Hematopoietic multipotent progenitor cell treated with erythropoietin and hydrocortisone succinate and interleukin-3 and kit ligand, for 15 days (in vitro differentiated cells): ENCODE data around the gene CYP2A13.
"Not testable (repeated sequence)": the region's sequence is repeated elsewhere in the genome, so short reads cannot be mapped to it uniquely, and the experiment has no call there.

Source experiments
- DNase-seq: peaks from one replicate; pipeline ENCODE4 v3.0.0-alpha.2; 2015; ENCODE audit warnings: low spot score

The CYP2A13 gene, protein sequence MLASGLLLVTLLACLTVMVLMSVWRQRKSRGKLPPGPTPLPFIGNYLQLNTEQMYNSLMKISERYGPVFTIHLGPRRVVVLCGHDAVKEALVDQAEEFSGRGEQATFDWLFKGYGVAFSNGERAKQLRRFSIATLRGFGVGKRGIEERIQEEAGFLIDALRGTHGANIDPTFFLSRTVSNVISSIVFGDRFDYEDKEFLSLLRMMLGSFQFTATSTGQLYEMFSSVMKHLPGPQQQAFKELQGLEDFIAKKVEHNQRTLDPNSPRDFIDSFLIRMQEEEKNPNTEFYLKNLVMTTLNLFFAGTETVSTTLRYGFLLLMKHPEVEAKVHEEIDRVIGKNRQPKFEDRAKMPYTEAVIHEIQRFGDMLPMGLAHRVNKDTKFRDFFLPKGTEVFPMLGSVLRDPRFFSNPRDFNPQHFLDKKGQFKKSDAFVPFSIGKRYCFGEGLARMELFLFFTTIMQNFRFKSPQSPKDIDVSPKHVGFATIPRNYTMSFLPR

GRCh38 chr19:41088151-41088550 lies at the start of gene CYP2A13:
TSS of gene CYP2A13 (plus strand) at chr19:41088451. CDS start at chr19:41088472, 21 bp downstream.
- DNase-seq, result no peak

DNA sequence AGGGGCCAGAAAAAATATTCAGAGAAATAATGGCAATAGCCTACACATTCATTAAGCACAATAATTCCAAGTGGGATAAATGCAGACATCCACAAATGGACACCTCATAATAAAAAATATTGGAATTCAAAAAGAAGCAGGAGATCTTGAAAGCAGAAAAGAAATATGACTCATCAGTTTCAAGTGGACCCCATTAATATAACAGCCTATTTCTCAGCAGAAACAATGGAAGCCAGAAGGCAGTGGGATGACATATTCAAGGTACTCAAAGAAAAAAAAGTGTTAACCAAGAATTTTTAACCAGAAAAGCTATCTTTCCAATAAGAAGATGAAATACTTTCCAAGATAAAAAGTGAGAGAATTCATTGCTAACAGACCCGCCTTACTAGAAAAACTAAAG lies 48.4 kb upstream of the CYP2A13 start:
- no peak for DNase-seq

- DNase-seq, result not testable (repeated sequence)
Observed at GRCh38 chr19:41045095-41045494, 43.2 kb upstream of the CYP2A13 start.

DNA sequence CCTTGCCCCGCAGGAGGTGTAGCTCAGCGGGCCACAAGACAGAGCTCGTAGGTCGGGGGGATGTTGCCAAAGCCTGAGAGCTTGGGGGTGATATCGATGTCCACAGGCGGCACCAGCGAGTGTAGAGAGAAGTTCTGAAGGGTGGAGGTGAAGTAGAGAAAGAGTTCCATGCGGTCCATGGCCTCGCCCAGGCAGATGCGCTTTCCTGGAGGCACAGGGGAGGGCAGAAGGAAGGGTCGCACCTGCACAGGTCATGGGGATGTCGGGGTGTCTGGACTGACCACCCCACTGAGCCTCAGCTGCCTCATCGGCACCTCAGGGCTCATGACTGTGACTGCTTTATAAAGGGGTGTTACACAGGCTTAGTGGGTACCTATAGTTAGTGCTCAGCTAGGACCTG lies 37.8 kb upstream of the CYP2A13 start:
- no peak for DNase-seq

DNA sequence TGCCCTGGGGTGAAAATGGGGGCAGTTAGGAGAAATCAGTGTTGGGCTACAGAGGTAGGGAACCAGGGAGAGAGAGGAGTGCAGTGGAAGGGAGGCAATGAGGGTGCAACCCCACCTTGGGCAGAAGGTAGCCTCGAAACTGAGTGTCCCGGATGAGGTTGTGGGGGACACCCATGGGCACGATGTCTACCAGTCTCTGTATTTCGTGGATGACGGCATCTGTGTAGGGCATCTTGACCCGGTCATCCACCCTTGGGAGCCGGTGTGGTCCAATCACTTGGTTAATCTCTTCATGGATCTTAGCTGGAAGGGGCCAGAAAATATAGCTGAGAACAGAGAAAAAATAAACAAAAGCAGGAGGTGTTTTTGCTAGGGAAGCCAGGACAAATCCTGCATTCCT lies 36.1 kb upstream of the CYP2A13 start:
- not testable (repeated sequence) for DNase-seq

- DNase-seq, result not testable (repeated sequence)
Observed at GRCh38 chr19:41053331-41053730, 34.9 kb upstream of the CYP2A13 start.

GRCh38 chr19:41064974-41065569 lies 23.2 kb upstream of the CYP2A13 start:
- DNase-seq, result no peak

DNA sequence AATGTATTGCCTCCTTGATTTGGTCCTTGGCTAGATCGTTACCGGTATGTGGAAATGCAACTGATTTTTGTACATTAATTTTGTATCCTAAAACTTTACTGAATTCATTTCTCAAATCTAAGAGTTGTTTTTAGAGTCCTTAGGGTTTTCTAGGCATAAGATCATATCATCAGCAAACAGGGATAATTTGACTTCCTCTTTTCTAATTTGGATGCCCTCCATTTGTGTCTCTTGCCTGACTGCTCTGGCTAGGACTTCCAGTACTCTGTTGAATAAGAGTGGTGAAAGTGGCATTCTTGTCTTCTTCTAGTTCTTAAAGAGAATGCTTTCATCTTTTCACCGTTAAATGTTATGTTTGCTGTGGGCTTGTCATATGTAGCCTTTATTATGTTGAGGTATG lies 12.0 kb upstream of the CYP2A13 start:
- DNase-seq, result no peak

GRCh38 chr19:41083516-41083915 lies 4.7 kb upstream of the CYP2A13 start:
- no peak for DNase-seq

DNA sequence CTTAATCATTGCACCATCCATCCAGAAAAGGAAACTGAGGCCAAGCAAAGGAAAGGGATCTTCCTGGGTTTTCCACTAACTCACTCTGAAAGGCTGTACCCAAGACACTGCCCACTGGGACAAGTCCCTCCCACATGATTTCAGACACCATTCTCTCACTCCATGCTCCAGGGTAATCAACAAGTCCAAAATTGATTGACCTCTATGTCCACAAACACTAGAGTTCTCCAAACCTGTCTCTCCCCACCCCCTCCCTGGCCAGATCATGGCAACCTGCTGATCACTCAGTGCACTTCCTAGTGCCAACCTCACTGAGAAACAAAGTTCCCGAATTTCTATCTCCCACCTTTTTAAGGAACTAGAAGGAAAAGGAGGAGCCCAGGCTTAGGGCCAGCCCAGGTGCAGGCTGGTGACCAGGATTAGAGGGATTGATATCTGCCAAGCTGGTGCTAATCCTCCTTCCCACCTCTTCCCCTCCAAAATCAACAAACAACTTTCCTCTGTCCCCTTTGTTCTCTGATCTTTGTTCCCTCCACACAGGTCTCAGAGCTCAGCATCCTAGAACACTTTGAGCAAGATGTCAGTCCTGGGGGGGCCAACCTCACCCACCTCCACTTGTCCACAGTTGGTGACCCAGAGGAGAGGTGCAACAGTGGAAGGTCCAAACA lies 2.4 kb upstream of the CYP2A13 start:
- DNase-seq, result no peak

DNA sequence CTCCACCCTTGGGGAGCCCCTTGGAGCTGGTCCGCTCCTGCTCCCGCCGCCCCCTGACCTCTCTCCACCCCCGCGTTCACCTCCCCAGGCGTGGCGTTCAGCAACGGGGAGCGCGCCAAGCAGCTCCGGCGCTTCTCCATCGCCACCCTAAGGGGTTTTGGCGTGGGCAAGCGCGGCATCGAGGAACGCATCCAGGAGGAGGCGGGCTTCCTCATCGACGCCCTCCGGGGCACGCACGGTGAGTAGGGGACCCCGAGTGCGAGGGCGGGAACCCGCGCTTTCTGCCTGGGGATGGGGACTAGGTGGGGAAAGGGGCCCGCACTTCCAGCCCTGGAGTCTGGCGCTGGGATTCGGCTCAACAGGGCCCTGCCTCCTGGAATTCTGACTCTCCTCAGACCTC lies 1.7 kb downstream of the CYP2A13 start:
- DNase-seq, result no peak

DNA sequence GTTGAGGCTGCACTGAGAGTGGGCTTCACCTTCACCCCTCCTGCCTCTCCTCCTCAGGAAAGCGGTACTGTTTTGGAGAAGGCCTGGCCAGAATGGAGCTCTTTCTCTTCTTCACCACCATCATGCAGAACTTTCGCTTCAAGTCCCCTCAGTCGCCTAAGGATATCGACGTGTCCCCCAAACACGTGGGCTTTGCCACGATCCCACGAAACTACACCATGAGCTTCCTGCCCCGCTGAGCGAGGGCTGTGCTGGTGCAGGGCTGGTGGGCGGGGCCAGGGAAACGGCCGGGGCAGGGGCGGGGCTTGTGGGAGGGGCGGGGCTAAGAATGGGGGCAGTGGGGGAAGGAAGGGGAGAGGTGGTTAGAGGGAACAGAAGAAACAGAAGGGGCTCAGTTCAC lies 7.5 kb downstream of the CYP2A13 start:
- DNase-seq, result no peak

DNA sequence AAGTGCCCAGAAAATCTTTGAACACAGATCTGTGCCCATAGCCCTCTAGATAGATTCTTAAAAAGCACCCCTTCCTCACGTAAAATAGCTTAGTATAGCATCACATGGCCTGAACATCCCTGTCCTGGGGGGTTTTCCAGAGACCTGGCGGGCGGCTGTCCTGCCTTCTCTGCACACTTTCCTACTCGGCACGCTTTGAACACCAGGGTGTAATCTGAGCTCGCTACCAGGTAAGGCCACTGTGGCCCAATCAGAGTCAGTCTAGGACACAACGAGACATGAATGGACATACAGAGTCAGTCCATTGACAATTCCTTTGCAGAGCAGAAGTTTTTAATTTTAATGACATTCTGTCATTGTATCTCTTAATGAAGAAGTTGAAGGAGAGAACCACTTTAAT lies 8.1 kb downstream of the CYP2A13 start:
- no peak for DNase-seq

DNA sequence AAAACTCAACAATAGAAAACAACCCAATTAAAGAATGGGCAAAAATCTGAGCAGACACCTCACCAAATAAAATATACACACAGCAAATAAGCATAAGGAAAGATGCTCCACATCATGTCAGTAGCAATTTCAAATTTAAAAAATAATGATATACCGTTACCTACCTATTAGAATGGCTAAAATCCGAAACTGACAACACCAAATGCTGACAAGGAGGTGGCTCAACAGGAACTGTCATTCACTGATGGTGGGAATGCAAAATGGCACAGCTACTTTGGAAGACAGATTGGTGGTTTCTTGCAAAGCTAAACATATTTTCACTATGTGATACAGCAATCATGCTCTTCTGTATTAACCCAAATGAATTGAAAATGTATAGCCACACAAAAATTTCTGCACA lies 9.1 kb downstream of the CYP2A13 start:
- no peak for DNase-seq

GRCh38 chr19:41098762-41099161 lies 10.5 kb downstream of the CYP2A13 start:
- DNase-seq, result no peak

GRCh38 chr19:41102210-41102609 lies 14.0 kb downstream of the CYP2A13 start:
- DNase-seq, result not testable (repeated sequence)

- DNase-seq, result no peak
Observed at GRCh38 chr19:41106177-41106576, 17.9 kb downstream of the CYP2A13 start.

DNA sequence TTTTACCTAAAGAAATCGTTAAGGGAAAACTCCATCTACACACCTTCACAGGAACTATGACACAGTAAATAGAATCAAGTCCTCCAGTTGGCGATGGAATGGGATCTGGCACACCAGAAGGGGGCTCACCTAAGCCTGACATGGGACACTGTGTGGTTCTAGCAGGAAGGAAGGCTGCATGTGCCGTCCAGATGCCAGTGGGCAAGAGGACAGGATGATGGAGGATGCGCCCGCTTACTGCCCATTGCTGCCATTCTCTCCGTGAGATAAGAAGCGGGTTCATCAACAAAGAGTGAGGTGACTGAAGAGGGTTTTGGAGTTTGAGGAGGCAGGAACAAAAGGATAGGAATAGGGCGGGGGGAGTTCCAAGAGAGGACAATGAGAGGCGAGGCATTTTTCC lies 23.0 kb downstream of the CYP2A13 start:
- DNase-seq, result no peak

DNA sequence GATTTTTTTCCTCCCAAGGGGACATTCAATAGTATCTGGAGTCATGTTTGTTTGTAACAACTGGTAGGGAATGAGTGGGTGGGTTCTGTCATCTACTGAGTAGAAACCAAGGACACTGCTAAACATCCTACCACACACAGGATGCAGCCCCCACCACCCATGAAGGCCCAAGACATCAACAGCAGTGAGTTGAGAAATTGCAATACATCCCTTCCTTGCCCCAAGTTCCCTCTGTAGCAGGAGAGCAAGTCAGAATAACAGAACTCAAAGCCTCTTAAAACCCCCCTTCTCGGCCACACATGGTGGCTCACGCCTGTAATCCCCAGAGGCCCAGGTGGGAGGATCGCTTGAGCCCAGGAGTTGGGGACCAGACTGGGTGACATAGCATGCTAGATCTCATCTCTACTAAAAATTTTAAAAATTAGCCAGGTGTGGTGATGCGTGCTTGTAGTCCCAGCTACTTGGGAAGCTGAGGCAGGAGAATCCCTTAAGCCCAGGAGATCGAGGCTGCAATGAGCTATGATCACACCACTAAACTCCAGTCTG lies 23.6 kb downstream of the CYP2A13 start:
- no peak for DNase-seq

- no peak for DNase-seq
Observed at GRCh38 chr19:41112728-41113290, 24.6 kb downstream of the CYP2A13 start.

DNA sequence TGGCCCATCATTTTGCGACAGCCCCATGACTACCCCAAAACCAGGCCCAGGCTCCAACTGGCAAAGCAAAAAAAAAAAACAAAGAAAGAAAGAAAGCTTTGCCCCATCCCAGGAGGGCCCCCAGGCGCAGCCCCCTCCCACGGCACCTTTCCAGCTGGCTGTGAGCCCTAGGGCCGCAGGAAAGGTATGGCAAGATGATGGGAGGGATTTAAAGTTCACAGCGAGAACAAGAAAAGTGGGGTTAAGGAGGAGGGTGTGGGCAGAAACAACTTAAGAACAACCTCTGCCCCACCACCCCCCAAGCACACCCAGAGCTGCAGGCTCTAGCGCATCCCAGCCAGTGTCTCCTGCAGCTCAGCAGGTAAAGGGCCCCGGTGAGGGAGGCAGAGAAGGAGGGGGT lies 25.9 kb downstream of the CYP2A13 start, which contains the start of gene CYP2F1:
Gene CYP2F1 (plus strand): TSS at position 301 of the 400 bp plus-strand sequence. CDS start 1,757 bp downstream, outside the sequence.
- no peak for DNase-seq

- DNase-seq, result no peak
Observed at GRCh38 chr19:41116261-41116660, 28.0 kb downstream of the CYP2A13 start.
